ENCODE results near the gene ABCC10.

GRCh38 chr6:43481075-43481474, 53.7 kb downstream of the ABCC10 start:
- no peak for TF ChIP-seq CTCF (conservative IDR thresholded peaks at IDR 0.05 in 1 of 2, IDR thresholded peaks at IDR 0.05 in 1 of 2; ENCODE audit: extremely low read depth in 1 of 2, insufficient read depth in 1 of 2, low read depth in 1 of 2, low read length in 2 of 2)
- TF ChIP-seq EZH2 (IDR thresholded peaks at IDR 0.05; ENCODE audit: borderline replicate concordance, low read length), result no peak

All from mammary epithelial cell (primary cell).